Measurements from ENCODE around the gene PCDHGA10. TPM values are rescaled to one million over a fixed set of nuclear protein-coding genes. Genes with fewer than 3 reads are reported as not detected.

PCDHGA10 gene
- total RNA-seq, 2 experiments from 2014 or later: 3.9 to 4.9 TPM

GRCh38 chr5:141434006-141434405 lies 21.2 kb downstream of the PCDHGA10 start:
- Histone ChIP-seq H3K27ac (ENCODE audit: low read depth, low read length, poor library complexity, severe bottlenecking) (no peak overlapping the region), H4K20me1 (ENCODE audit: insufficient read depth, low read length) (no peaks in the 10 kb centered on the region), H2AFZ (ENCODE audit: low read length) (no peak overlapping the region), H3K9me2 (ENCODE audit: insufficient read depth, low read length) (no peaks in the 10 kb centered on the region), H3K79me2 (ENCODE audit: insufficient read depth, low read depth, low read length) (no peaks in the 10 kb centered on the region), H3K4me2 (ENCODE audit: low read length) (no peak overlapping the region), H3K36me3 (ENCODE audit: insufficient read depth, low read length) (no peaks in the 10 kb centered on the region), H3K4me1 (ENCODE audit: insufficient read depth, low read length, poor library complexity, severe bottlenecking) (no peaks in the 10 kb centered on the region), H3K9me3 (ENCODE audit: low read length) (no peaks in the 10 kb centered on the region), H3K4me3 (ENCODE audit: low read depth, low read length, poor library complexity, severe bottlenecking) (no peak overlapping the region)
- ChIA-PET POLR2A (no interaction called here), CTCF (ENCODE audit: unreplicated experiment) (no interaction called here)
- no peak for TF ChIP-seq EZH2phosphoT487 (IDR thresholded peaks at IDR 0.05; ENCODE audit: borderline replicate concordance, low read depth, low read length)
- TF ChIP-seq CTCF (conservative IDR thresholded peaks at IDR 0.05; ENCODE audit: low read length): no peak
- no peak for DNase-seq (ENCODE audit: low spot score)
- BruUV-seq (replicated peaks): no TSS peak
- intact Hi-C loops (cut with micrococcal nuclease; ENCODE audit: unreplicated experiment): no loop called here

DNA sequence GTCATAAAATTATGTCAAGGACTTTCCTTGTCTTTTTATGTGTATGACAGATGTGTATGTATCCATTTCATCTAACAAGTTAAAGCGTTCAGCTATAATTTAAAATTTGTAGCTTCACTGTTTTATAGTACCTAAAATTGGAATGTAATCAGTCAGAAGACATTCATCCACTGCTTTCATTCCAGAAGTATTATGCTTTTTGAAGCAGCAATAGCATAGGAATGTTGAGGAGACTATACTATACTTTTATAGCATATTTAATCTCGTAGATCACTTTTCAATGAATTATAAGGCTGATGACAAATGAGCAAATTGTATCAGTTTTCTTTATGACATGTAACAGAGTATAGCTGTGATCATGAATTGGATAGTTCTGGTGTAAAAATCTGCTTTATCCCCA lies 24.4 kb downstream of the PCDHGA10 start:
- H2AFZ ChIP-seq (ENCODE audit: low read length): no peak overlapping the region
- H3K4me1 ChIP-seq (ENCODE audit: insufficient read depth, low read length, poor library complexity, severe bottlenecking): peaks cover 2% of the 10 kb centered on the region
- no TSS peak for BruUV-seq (replicated peaks)
- H3K27ac ChIP-seq (ENCODE audit: low read depth, low read length, poor library complexity, severe bottlenecking): no peak overlapping the region
- TF ChIP-seq EZH2phosphoT487 (IDR thresholded peaks at IDR 0.05; ENCODE audit: borderline replicate concordance, low read depth, low read length) (no peak), CTCF (conservative IDR thresholded peaks at IDR 0.05; ENCODE audit: low read length) (no peak)
- POLR2A ChIA-PET: interaction anchor here (0.6 to 1.1 kb wide), 3 partner anchors 61 to 127 kb away, joined by 3 to 4 read pairs (median 3); no protein-coding TSS in a partner anchor
- no peak for DNase-seq (ENCODE audit: low spot score)
- no peaks in the 10 kb centered on the region for H3K79me2 ChIP-seq (ENCODE audit: insufficient read depth, low read depth, low read length)
- H3K9me2 ChIP-seq (ENCODE audit: insufficient read depth, low read length): no peaks in the 10 kb centered on the region
- intact Hi-C loops (cut with micrococcal nuclease; ENCODE audit: unreplicated experiment): no loop called here
- H3K36me3 ChIP-seq (ENCODE audit: insufficient read depth, low read length): no peaks in the 10 kb centered on the region
- no peak overlapping the region for H3K4me3 ChIP-seq (ENCODE audit: low read depth, low read length, poor library complexity, severe bottlenecking)
- CTCF ChIA-PET (ENCODE audit: unreplicated experiment): no interaction called here
- H3K9me3 ChIP-seq (ENCODE audit: low read length): no peaks in the 10 kb centered on the region
- no peaks in the 10 kb centered on the region for H4K20me1 ChIP-seq (ENCODE audit: insufficient read depth, low read length)
- no peak overlapping the region for H3K4me2 ChIP-seq (ENCODE audit: low read length)

DNA sequence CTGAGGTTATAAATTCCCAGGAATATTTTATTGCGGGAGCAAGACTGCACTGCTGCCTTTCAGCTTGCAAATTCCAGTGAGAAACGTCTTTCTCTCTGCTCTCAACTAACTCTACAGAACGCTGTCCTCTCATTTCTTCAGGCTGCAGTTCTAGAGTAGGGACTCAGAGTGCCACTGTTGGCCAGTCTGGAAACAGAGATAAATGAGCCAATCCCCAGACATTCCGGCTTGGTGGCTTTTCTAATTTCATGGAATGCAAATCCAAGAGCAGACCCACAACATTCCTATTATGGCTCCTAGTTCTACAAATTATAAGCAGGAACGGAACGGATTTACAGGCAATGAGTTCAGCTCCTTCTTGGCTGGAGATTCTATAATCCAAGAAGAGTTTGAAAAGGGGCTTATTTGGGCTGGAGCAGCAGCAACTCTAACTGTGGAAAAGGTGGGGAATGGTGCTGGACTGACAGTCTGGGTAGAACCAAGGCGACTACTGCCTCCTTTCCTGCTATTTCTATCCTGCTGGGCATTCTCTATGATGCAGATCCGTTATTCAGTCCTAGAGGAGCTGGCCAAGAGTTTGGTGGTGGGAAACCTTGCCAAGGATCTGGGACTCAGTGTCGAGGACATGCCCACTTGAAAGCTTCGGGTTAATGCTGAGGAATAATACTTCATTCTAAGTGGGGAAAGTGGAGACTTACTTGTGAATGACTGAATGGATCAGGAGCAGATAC lies 26.8 kb downstream of the PCDHGA10 start:
- H3K9me2 ChIP-seq (ENCODE audit: insufficient read depth, low read length): no peaks in the 10 kb centered on the region
- no peaks in the 10 kb centered on the region for H4K20me1 ChIP-seq (ENCODE audit: insufficient read depth, low read length)
- CTCF ChIA-PET (ENCODE audit: unreplicated experiment): no interaction called here
- H2AFZ ChIP-seq (ENCODE audit: low read length): no peak overlapping the region
- no peak overlapping the region for H3K27ac ChIP-seq (ENCODE audit: low read depth, low read length, poor library complexity, severe bottlenecking)
- no peak overlapping the region for H3K4me2 ChIP-seq (ENCODE audit: low read length)
- H3K79me2 ChIP-seq (ENCODE audit: insufficient read depth, low read depth, low read length): no peaks in the 10 kb centered on the region
- no peak for TF ChIP-seq EZH2phosphoT487 (IDR thresholded peaks at IDR 0.05; ENCODE audit: borderline replicate concordance, low read depth, low read length)
- TF ChIP-seq CTCF (conservative IDR thresholded peaks at IDR 0.05; ENCODE audit: low read length): no peak
- no peak for DNase-seq (ENCODE audit: low spot score)
- intact Hi-C loops (cut with micrococcal nuclease; ENCODE audit: unreplicated experiment): no loop called here
- H3K4me3 ChIP-seq (ENCODE audit: low read depth, low read length, poor library complexity, severe bottlenecking): no peak overlapping the region
- no peaks in the 10 kb centered on the region for H3K36me3 ChIP-seq (ENCODE audit: insufficient read depth, low read length)
- H3K9me3 ChIP-seq (ENCODE audit: low read length): no peaks in the 10 kb centered on the region
- no TSS peak for BruUV-seq (replicated peaks)
- peaks cover 14% of the 10 kb centered on the region for H3K4me1 ChIP-seq (ENCODE audit: insufficient read depth, low read length, poor library complexity, severe bottlenecking)
- POLR2A ChIA-PET: interaction anchor here (0.5 kb wide), 1 partner anchor 795 kb away, joined by 3 read pairs; no protein-coding TSS in a partner anchor

Measured in OCI-LY7 (cell line).